H9 (cell line): ENCODE data around the gene COMMD1. TPM values are rescaled to one million over a fixed set of nuclear protein-coding genes. Genes with fewer than 3 reads are reported as not detected.

ENCODE experiments used
- DNase-seq: peaks from one replicate; pipeline ENCODE4 v3.0.0-alpha.2; 2017
- H2AFZ ChIP-seq: one replicate; pipeline ENCODE4 v1.6.1; 2013; ENCODE audit warnings: mild to moderate bottlenecking, low read length, control low read depth, moderate library complexity
- H2AK5ac ChIP-seq: 2 replicates; pipeline ENCODE4 v1.6.1; 2013; ENCODE audit warnings: low read length, control low read depth, mixed read lengths; ENCODE audit not compliant: insufficient read length
- H2BK120ac ChIP-seq: one replicate; pipeline ENCODE4 v1.6.1; 2013; ENCODE audit warnings: low read depth, mild to moderate bottlenecking, low read length, control low read depth, inconsistent platforms; ENCODE audit not compliant: poor library complexity, severe bottlenecking
- H2BK12ac ChIP-seq: 2 replicates; pipeline ENCODE4 v1.6.1; 2013; ENCODE audit warnings: low read length, control low read depth, mixed read lengths, low read depth; ENCODE audit not compliant: insufficient read length
- H2BK15ac ChIP-seq: 2 replicates; pipeline ENCODE4 v1.6.1; 2013; ENCODE audit warnings: low read depth, low read length, control low read depth
- H2BK20ac ChIP-seq: one replicate; pipeline ENCODE4 v1.6.1; 2013; ENCODE audit warnings: low read depth, mild to moderate bottlenecking, low read length, control low read depth, inconsistent platforms; ENCODE audit not compliant: poor library complexity, severe bottlenecking
- H2BK5ac ChIP-seq: 2 replicates; pipeline ENCODE4 v1.6.1; 2013; ENCODE audit warnings: low read length, control low read depth, mixed read lengths; ENCODE audit not compliant: insufficient read length
- H3K14ac ChIP-seq: 2 replicates; pipeline ENCODE4 v1.6.1; 2013; ENCODE audit warnings: low read length, control low read depth; ENCODE audit not compliant: insufficient read depth
- H3K18ac ChIP-seq: 2 replicates; pipeline ENCODE4 v1.6.1; 2013; ENCODE audit warnings: low read depth, mild to moderate bottlenecking, mixed read lengths, low read length, control low read depth; ENCODE audit not compliant: insufficient read length
- H3K23ac ChIP-seq: 2 replicates; pipeline ENCODE4 v1.6.1; 2013; ENCODE audit warnings: low read length, control low read depth, mixed read lengths, low read depth; ENCODE audit not compliant: insufficient read length
- H3K23me2 ChIP-seq: 2 replicates; pipeline ENCODE4 v1.6.1; 2013; ENCODE audit warnings: low read depth, mild to moderate bottlenecking, mixed read lengths, low read length, control low read depth; ENCODE audit not compliant: insufficient read length, poor library complexity, severe bottlenecking
- H3K27ac ChIP-seq: 2 replicates; pipeline ENCODE4 v1.5.1; 2013; ENCODE audit warnings: low read length, control low read depth, mixed read lengths, low read depth; ENCODE audit not compliant: insufficient read length
- H3K27me3 ChIP-seq: 2 replicates; pipeline ENCODE4 v1.6.1; 2013; ENCODE audit warnings: low read length, control low read depth, inconsistent platforms; ENCODE audit not compliant: insufficient read depth
- H3K4ac ChIP-seq: 2 replicates; pipeline ENCODE4 v1.6.1; 2013; ENCODE audit warnings: low read depth, mild to moderate bottlenecking, control low read depth, inconsistent platforms, low read length, moderate library complexity
- H3K4me1 ChIP-seq: 2 replicates; pipeline ENCODE4 v1.6.1; 2013; ENCODE audit warnings: low read length, control low read depth, inconsistent platforms; ENCODE audit not compliant: insufficient read depth
- H3K4me2 ChIP-seq: 2 replicates; pipeline ENCODE4 v1.6.1; 2013; ENCODE audit warnings: low read length, control low read depth, mixed read lengths; ENCODE audit not compliant: insufficient read length, insufficient read depth
- H3K56ac ChIP-seq: 2 replicates; pipeline ENCODE4 v1.6.1; 2013; ENCODE audit warnings: low read depth, mild to moderate bottlenecking, mixed read lengths, low read length, control low read depth; ENCODE audit not compliant: insufficient read length
- H3K79me1 ChIP-seq: 2 replicates; pipeline ENCODE4 v1.6.1; 2013; ENCODE audit warnings: low read depth, mild to moderate bottlenecking, moderate library complexity, low read length, control low read depth, inconsistent platforms; ENCODE audit not compliant: insufficient read depth, poor library complexity, severe bottlenecking
- H3K79me2 ChIP-seq: 2 replicates; pipeline ENCODE4 v1.6.1; 2013; ENCODE audit warnings: low read length, control low read depth, inconsistent platforms; ENCODE audit not compliant: insufficient read depth
- H3K9ac ChIP-seq: 2 replicates; pipeline ENCODE4 v1.6.1; 2013; ENCODE audit warnings: low read length, control low read depth, mixed read lengths; ENCODE audit not compliant: insufficient read length; ENCODE audit errors: extremely low read depth
- H3K9me3 ChIP-seq: one replicate; pipeline ENCODE4 v1.6.1; 2013; ENCODE audit warnings: low read depth, low read length, inconsistent platforms; ENCODE audit not compliant: control insufficient read depth
- H3T11ph ChIP-seq: one replicate; pipeline ENCODE4 v1.6.1; 2013; ENCODE audit warnings: mild to moderate bottlenecking, low read length, control low read depth, inconsistent platforms
- H4K20me1 ChIP-seq: one replicate; pipeline ENCODE4 v1.6.1; 2013; ENCODE audit not compliant: control insufficient read depth, insufficient read length, insufficient read depth
- H4K5ac ChIP-seq: 2 replicates; pipeline ENCODE4 v1.6.1; 2013; ENCODE audit warnings: low read depth, mild to moderate bottlenecking, mixed read lengths, low read length, control low read depth; ENCODE audit not compliant: insufficient read length
- H4K8ac ChIP-seq: replicated peaks from 2 replicates; pipeline ENCODE4 v1.6.1; 2013; ENCODE audit warnings: low read length, control low read depth, mixed read lengths, low read depth; ENCODE audit not compliant: insufficient read length
- H4K91ac ChIP-seq: 2 replicates; pipeline ENCODE4 v1.6.1; 2013; ENCODE audit warnings: low read depth, mild to moderate bottlenecking, moderate library complexity, mixed read lengths, low read length, control low read depth; ENCODE audit not compliant: insufficient read length
- H3K27ac Mint-ChIP-seq, 3 experiments: 2 replicates in 2 of 3; 3 replicates in 1 of 3; pipeline ENCODE4 v1.8.0; 2020 to 2021; ENCODE audit warnings: mixed read lengths in 3 of 3, mild to moderate bottlenecking in 1 of 3, moderate library complexity in 1 of 3
- H3K27me3 Mint-ChIP-seq: 2 replicates; pipeline ENCODE4 v1.8.0; 2021; ENCODE audit warnings: low read depth, mild to moderate bottlenecking, moderate library complexity, mixed read lengths
- H3K36me3 Mint-ChIP-seq, 3 experiments: 2 replicates in 2 of 3; 3 replicates in 1 of 3; pipeline ENCODE4 v1.8.0; 2020 to 2021; ENCODE audit warnings: low read depth in 3 of 3, mixed read lengths in 3 of 3; ENCODE audit not compliant: insufficient read depth in 1 of 3
- H3K4me1 Mint-ChIP-seq, 2 experiments: 2 replicates each; pipeline ENCODE4 v1.8.0; 2020; ENCODE audit warnings: mixed read lengths in 2 of 2
- H3K4me3 Mint-ChIP-seq, 2 experiments: 2 replicates in 1 of 2; 3 replicates in 1 of 2; pipeline ENCODE4 v1.8.0; 2020 to 2021; ENCODE audit warnings: mild to moderate bottlenecking in 2 of 2, mixed read lengths in 2 of 2, moderate library complexity in 1 of 2
- H3K9me3 Mint-ChIP-seq, 2 experiments: 2 replicates in 1 of 2; 3 replicates in 1 of 2; pipeline ENCODE4 v1.8.0; 2020; ENCODE audit warnings: mild to moderate bottlenecking in 2 of 2, mixed read lengths in 2 of 2, moderate library complexity in 1 of 2
- WGBS: extraction: QIAGEN DNeasy Blood & Tissue Kit; methylation state at CpG from one replicate; pipeline ENCODE4 v1.1.7; 2013; ENCODE audit warnings: missing lambda C conversion rate, low lambda C conversion rate, mixed read lengths; ENCODE audit not compliant: insufficient read length; ENCODE audit errors: extremely low coverage; 5-methylcytosine and 5-hydroxymethylcytosine counted together
- total RNA-seq: library from RNA; stranded (reverse); gene quantifications from 2 replicates; pipeline ENCODE4 v1.2.1, GENCODE V29; 2021
- TF ChIP-seq, protein P1 (sequence below): fragments of 200-600 bp; sonication (generic); conservative IDR thresholded peaks from 3 replicates; pipeline ENCODE4 v1.8.0; 2021; ENCODE audit warnings: antibody characterized with exemption, mild to moderate bottlenecking

Gene COMMD1
- total RNA-seq, 1 experiment from 2014 or later = 31.5 TPM

DNA sequence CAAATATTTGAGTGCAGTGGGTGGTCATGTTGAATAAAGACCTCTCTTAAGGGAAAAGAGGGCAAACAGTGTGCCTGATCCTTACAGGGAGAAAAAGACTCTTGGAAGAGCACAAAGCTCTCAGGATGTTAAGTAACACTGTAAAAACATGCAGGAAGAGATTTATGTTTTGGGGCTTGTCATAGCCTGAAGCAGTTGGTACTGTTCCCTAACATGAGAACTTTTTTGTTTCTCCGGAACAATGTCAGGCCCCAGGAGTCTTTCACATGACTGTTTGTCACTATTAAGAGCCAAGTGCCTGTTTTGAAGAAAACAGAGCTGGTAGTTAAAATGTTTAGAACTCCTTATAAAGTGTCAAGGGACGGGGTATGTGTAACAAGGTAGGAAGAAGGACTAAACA lies 206.7 kb downstream of the COMMD1 start:
- Histone ChIP-seq H3K79me1 (no peaks in the 10 kb centered on the region), H4K91ac (no peak overlapping the region), H3T11ph (no peak overlapping the region), H2AFZ (no peak overlapping the region), H2BK12ac (no peak overlapping the region), H3K18ac (no peak overlapping the region), H3K4me1 (peaks cover 10% of the 10 kb centered on the region; the same call in 1 of the 2 replicates), H2BK15ac (no peak overlapping the region), H3K79me2 (no peaks in the 10 kb centered on the region), H3K9ac (no peak overlapping the region), H3K27ac (no peak overlapping the region), H3K4me2 (no peak overlapping the region), H3K27me3 (no peaks in the 10 kb centered on the region), H4K5ac (no peak overlapping the region), H3K56ac (no peak overlapping the region), H2AK5ac (no peak overlapping the region), H3K23ac (no peak overlapping the region), H4K20me1 (no peaks in the 10 kb centered on the region), H3K23me2 (no peaks in the 10 kb centered on the region), H3K4ac (no peak overlapping the region), H3K14ac (no peak overlapping the region), H2BK5ac (no peak overlapping the region), H4K8ac (no peak overlapping the region), H2BK20ac (no peak overlapping the region), H3K9me3 (no peaks in the 10 kb centered on the region), H2BK120ac (no peak overlapping the region)
- no peaks in the 10 kb centered on the region for H3K27me3 Mint-ChIP-seq
- no peak overlapping the region for H3K4me3 Mint-ChIP-seq
- TF ChIP-seq, protein P1, sequence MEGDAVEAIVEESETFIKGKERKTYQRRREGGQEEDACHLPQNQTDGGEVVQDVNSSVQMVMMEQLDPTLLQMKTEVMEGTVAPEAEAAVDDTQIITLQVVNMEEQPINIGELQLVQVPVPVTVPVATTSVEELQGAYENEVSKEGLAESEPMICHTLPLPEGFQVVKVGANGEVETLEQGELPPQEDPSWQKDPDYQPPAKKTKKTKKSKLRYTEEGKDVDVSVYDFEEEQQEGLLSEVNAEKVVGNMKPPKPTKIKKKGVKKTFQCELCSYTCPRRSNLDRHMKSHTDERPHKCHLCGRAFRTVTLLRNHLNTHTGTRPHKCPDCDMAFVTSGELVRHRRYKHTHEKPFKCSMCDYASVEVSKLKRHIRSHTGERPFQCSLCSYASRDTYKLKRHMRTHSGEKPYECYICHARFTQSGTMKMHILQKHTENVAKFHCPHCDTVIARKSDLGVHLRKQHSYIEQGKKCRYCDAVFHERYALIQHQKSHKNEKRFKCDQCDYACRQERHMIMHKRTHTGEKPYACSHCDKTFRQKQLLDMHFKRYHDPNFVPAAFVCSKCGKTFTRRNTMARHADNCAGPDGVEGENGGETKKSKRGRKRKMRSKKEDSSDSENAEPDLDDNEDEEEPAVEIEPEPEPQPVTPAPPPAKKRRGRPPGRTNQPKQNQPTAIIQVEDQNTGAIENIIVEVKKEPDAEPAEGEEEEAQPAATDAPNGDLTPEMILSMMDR = no peak
- peak overlapping the region in 2 of 3 experiments; percentile 86 to 88; a peak in 3 of 7 replicates for H3K27ac Mint-ChIP-seq
- DNase-seq = no peak
- WGBS = no CpG with 5 or more reads among the region's 2 CpGs
- H3K4me1 Mint-ChIP-seq = peaks cover 35 to 42% of the 10 kb centered on the region in 2 experiments
- no peaks in the 10 kb centered on the region for H3K36me3 Mint-ChIP-seq
- no peaks in the 10 kb centered on the region for H3K9me3 Mint-ChIP-seq
